Fibroblast of villous mesenchyme (primary cell): ENCODE measurements around the gene DNTTIP2. TPM values are rescaled to one million over a fixed set of nuclear protein-coding genes. Genes with fewer than 3 reads are reported as not detected.

Experiments used
- DNase-seq: peaks from one replicate; pipeline ENCODE4 v3.0.0-alpha.2; 2010; ENCODE audit warnings: low read depth
- H3K4me3 ChIP-seq: 2 replicates; pipeline ENCODE4 v1.5.1; 2011; ENCODE audit warnings: low read depth, mild to moderate bottlenecking, low read length
- total RNA-seq: library from RNA; depleted of rRNA; stranded (reverse); fragments of >200 nt; gene quantifications from 2 replicates; pipeline ENCODE4 v1.2.3, GENCODE V29; 2012
- TF ChIP-seq, protein P1 (sequence below): IDR thresholded peaks from 2 replicates; pipeline ENCODE4 v1.5.1; 2012; ENCODE audit warnings: low read depth, mild to moderate bottlenecking, low read length; ENCODE audit not compliant: insufficient read depth

The DNTTIP2 gene
- total RNA-seq, 1 donor, result 31.5 TPM

DNA sequence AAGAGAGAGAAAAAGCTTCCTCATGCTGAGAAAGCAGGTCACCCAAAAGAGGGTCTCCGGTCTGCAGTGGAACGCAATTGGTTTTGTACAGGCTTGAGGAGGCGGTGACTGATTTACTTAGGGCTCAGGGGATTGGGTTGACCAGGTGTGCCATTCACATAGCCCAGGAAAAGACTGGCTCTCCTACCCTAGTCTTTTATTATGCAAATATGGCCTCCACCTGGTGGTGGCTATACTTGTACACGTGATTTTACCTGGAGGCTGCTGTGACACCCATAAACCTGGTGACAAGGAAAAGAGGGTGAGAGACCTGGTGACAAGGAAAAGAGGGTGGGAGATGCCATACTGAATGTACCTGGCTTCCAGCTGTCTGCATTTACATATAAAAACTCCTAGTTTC, 49.9 kb downstream of the DNTTIP2 start:
- TF ChIP-seq, protein P1, sequence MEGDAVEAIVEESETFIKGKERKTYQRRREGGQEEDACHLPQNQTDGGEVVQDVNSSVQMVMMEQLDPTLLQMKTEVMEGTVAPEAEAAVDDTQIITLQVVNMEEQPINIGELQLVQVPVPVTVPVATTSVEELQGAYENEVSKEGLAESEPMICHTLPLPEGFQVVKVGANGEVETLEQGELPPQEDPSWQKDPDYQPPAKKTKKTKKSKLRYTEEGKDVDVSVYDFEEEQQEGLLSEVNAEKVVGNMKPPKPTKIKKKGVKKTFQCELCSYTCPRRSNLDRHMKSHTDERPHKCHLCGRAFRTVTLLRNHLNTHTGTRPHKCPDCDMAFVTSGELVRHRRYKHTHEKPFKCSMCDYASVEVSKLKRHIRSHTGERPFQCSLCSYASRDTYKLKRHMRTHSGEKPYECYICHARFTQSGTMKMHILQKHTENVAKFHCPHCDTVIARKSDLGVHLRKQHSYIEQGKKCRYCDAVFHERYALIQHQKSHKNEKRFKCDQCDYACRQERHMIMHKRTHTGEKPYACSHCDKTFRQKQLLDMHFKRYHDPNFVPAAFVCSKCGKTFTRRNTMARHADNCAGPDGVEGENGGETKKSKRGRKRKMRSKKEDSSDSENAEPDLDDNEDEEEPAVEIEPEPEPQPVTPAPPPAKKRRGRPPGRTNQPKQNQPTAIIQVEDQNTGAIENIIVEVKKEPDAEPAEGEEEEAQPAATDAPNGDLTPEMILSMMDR, result no peak
- no peak overlapping the region for H3K4me3 ChIP-seq

DNA sequence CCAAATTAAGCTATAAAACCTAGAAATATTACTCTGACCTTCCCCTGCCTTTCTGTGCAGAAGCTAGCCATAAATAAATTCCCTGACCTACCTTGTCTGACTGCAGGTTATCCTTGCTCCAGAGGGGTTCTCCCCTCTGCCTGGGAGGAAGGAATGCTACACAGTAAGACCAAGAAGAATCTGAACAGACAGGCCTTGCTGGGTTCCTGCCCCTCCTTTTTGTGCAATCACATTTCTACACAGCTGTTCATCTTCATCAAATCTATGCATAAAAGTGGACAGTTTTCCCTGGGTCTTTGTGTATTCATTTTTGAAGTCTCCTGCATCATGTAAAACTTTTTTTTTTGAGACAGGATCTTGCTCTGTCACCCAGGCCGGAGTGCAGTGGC, 50.6 kb downstream of the DNTTIP2 start:
- H3K4me3 ChIP-seq, result no peak overlapping the region
- DNase-seq, result no peak
- TF ChIP-seq, protein P1, result no peak

More for the DNA sequence above, 49.9 kb downstream of the DNTTIP2 start:
- no peak for DNase-seq

DNA sequence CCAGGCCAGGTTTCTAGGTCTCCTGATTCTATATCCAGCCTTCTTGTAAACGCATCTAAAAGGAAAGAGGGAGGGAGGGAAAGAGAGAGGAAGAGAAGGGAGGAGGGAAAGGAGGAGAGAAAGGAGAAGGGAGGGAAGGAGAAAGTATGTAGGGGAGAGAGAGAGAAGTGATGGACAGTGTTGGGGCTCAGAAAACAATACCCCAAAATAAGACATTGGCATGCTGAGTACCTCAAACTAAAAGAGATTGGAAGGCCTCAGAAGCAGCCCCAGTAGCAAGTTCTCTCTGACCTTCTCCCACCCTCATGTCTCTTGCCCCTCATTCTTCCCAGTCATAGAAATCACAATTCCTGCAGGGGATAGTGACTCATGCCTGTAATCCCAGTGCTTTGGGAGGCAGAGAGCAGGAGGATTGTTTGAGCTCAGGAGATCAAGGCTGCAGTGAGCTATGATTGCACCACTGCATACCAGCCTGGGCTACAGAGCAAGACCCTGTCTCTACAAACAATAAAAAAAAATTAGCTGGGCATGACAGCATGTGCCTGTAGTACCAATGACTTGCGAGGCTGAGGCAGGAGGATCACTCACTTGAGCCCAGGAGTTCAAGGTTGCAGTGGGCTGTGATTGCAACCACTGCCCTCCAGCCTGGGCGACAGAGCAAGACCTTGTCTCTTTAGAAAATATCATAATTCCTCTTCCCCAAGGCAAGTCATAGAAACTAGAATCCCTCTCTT, 51.2 kb downstream of the DNTTIP2 start:
- DNase-seq, result peak; percentile 66
- TF ChIP-seq, protein P1, result no peak
- H3K4me3 ChIP-seq, result no peak overlapping the region

DNA sequence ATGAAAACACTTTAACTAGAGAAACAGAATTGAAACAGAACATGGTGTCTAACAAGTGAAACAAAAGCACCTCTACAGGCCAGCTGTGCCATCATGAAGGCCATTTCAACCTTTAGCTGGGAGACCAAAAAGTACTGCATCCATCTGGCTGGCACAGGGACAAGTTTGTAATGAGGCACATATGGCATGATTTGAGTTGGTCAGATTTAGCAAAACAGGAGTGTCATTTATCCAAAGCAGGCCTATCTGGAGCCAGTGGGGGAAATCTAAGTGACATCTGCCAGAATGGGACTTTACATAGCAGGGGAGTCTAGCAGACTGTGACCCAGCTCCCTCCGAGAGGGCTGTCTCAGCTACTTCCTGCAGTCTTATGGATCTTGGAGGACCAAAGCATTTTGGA, 51.9 kb downstream of the DNTTIP2 start:
- no peak for DNase-seq
- TF ChIP-seq, protein P1, result no peak
- no peak overlapping the region for H3K4me3 ChIP-seq

DNA sequence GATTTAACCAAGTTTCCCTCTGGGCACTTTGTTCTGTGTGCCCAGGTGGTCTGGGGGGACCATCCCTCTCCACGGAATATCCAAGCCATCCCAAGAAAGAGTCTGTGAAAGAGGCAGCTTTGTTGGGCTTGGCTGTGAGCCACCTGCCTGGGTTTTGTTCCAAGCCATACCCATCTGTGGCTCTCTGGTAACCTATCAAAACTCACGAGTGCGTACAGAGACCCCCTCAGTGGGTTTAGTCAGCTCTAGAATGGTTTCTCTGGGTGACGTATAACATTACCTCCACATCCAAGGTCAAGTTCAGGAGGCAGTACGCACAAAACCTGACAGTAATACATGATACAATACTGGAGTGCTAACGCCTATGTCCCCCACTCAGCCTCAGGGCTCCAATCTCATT, 54.2 kb downstream of the DNTTIP2 start:
- no peak overlapping the region for H3K4me3 ChIP-seq
- TF ChIP-seq, protein P1, result no peak
- DNase-seq, result no peak

DNA sequence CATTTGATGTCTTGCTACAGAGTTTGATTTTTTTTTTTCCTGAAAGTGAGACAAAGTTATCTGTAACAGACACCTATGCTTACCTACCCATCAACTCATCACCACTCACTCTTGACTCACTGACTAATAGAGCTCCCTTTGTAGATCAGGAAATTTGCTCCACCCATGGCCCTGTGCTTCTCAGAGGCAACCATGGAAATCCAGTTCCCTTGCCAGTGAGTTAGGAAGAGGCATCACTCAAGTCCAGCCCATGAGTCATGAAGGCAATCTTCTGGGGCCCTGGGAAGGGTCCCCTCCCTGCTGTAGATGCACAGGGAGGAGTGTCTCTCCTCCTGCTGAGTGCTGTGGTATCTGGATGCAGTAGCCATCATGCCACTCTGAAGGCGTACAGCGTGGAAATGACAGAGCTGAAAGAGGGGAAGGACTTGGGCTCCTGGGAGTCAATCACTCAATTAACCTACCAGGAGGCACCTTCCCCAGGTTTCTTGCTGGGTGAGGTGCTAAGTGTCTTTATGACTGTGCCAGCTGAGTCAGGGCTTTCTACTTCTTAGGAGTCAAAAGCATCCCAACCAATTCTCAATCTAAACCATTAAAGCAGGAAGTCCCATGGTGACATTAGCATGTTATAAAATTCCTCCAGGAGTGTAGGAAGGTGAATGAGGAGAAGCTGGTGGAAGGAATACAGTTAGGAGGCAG, 56.1 kb downstream of the DNTTIP2 start:
- no peak overlapping the region for H3K4me3 ChIP-seq
- TF ChIP-seq, protein P1, result no peak
- no peak for DNase-seq
